Tibial artery (tissue), 4 donors: ENCODE measurements around the gene FANCC.

Experiments
- DNase-seq, 2 donors: peaks; one replicate each; pipeline ENCODE4 v3.0.0-alpha.2; 2019
- H3K27ac ChIP-seq, 2 donors: fragments of 200-600 bp; sonication (generic) in 1 of 2; 1 replicate in 1 of 2; 2 replicates in 1 of 2; pipeline ENCODE4 v1.5.1; 2018 to 2019; ENCODE audit warnings: mild to moderate bottlenecking in 1 of 2
- H3K27me3 ChIP-seq, 2 donors: fragments of 200-600 bp; sonication (generic) in 1 of 2; one replicate each; pipeline versions ENCODE4 v1.5.1 to v1.6.0; 2016 to 2019
- H3K36me3 ChIP-seq, 3 donors: fragments of 200-600 bp; sonication (generic) in 2 of 3; one replicate each; pipeline ENCODE4 v1.5.1; 2016 to 2019; ENCODE audit warnings: mild to moderate bottlenecking in 2 of 3
- H3K4me1 ChIP-seq, 4 donors: fragments of 200-600 bp; sonication (generic) in 2 of 4; 1 replicate in 3 of 4; 2 replicates in 1 of 4; pipeline ENCODE4 v1.5.1; 2016 to 2019
- H3K4me3 ChIP-seq, 2 donors: fragments of 200-600 bp; sonication (generic) in 1 of 2; 1 replicate in 1 of 2; 2 replicates in 1 of 2; pipeline ENCODE4 v1.5.1; 2018 to 2019; ENCODE audit warnings: mild to moderate bottlenecking in 2 of 2
- H3K9me3 ChIP-seq, 3 donors: fragments of 200-600 bp; sonication (generic) in 1 of 3; one replicate each; pipeline ENCODE4 v1.5.1; 2016 to 2019
- intact Hi-C: fragments of 100-400 bp; cut with DNase I; formaldehyde crosslinking; loops from one replicate; pipeline ENCODE4 v1.15.0; 2023; ENCODE audit warnings: low total_unique reads
- TF ChIP-seq, protein P1 (sequence below), 2 experiments: fragments of 200-600 bp in 1 of 2; fragments of 450-650 bp in 1 of 2; IDR thresholded peaks; one replicate each; pipeline ENCODE4 v1.5.1; 2017 to 2019; ENCODE audit warnings: antibody characterized with exemption in 2 of 2, mild to moderate bottlenecking in 1 of 2, moderate library complexity in 1 of 2

FANCC gene

DNA sequence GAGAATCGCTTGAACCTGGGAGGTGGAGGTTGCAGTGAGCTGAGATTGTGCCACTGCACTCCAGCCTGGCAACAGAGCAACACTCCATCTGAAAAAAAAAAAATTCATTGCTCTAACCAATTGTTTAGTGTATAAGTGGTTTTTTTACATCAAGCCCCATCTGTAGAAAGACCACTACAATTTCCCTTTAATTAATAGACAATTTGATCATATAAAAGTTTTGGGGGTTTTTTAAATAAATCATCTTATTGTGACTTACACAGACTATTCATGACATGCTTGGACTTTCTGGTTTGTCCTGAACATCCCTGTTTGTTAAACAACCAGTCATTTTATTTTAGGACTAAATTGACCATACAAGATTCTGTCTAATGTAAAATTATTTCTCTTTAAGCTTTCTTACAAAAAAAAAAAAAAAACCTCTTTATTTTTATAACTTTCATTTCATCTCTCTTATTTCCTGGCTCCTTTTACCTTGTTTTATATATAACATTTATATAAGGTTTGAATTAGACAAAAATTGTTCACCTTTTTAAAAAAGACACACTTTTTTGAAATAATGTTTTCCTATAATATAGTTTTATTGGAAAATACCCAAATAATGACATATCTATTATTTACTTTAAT, 9.8 kb upstream of the FANCC start:
- H3K27me3 ChIP-seq, result peaks cover 0 to 9% of the 10 kb centered on the region in 2 donors
- TF ChIP-seq, protein P1, sequence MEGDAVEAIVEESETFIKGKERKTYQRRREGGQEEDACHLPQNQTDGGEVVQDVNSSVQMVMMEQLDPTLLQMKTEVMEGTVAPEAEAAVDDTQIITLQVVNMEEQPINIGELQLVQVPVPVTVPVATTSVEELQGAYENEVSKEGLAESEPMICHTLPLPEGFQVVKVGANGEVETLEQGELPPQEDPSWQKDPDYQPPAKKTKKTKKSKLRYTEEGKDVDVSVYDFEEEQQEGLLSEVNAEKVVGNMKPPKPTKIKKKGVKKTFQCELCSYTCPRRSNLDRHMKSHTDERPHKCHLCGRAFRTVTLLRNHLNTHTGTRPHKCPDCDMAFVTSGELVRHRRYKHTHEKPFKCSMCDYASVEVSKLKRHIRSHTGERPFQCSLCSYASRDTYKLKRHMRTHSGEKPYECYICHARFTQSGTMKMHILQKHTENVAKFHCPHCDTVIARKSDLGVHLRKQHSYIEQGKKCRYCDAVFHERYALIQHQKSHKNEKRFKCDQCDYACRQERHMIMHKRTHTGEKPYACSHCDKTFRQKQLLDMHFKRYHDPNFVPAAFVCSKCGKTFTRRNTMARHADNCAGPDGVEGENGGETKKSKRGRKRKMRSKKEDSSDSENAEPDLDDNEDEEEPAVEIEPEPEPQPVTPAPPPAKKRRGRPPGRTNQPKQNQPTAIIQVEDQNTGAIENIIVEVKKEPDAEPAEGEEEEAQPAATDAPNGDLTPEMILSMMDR (IDR thresholded peaks at IDR 0.05), result no peak
- H3K9me3 ChIP-seq, result no peaks in the 10 kb centered on the region
- DNase-seq, result no peak
- intact Hi-C loops, result no loop called here
- no peaks in the 10 kb centered on the region for H3K36me3 ChIP-seq
- no peaks in the 10 kb centered on the region for H3K4me1 ChIP-seq
- no peak overlapping the region for H3K27ac ChIP-seq
- H3K4me3 ChIP-seq, result no peak overlapping the region

DNA sequence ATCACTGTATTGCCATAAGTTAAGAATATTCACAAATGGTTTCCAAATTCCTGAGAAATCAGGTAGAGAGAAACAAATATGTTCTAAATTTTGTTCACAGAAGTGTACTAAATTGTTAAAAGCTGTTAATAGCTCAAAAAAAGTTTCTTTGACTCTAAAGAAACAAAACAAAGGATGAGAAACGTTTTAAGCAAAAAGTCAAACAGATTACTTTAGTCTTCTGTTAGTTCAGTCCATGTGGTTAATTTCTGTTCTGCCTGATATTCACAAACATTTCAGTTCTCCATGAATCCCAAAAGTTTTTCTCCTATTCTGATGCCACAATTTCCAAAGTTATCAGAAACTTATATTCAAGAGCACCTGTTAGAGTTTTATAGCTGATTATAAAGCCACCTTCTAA, 7.7 kb upstream of the FANCC start:
- H3K27me3 ChIP-seq, result peaks cover 0 to 3% of the 10 kb centered on the region in 2 donors
- H3K4me3 ChIP-seq, result no peak overlapping the region
- H3K9me3 ChIP-seq, result no peaks in the 10 kb centered on the region
- intact Hi-C loops, result no loop called here
- no peaks in the 10 kb centered on the region for H3K4me1 ChIP-seq
- no peak overlapping the region for H3K27ac ChIP-seq
- no peak for DNase-seq
- TF ChIP-seq, protein P1 (IDR thresholded peaks at IDR 0.05), result no peak
- H3K36me3 ChIP-seq, result no peaks in the 10 kb centered on the region

DNA sequence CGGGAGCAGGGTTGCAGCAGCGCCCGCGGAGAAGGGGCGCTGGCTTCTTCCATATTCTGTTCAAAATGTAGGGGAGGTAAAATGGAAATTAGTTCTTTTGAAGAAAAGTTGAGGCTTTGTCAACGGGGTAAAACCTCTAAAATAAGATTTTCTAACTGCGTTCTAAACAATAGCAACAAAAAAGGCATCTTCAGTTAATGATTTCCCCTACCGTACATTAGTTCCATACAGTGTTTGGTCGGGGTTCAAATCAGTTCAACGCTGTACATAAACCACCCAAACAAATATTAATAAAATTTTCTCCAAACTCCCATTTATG, 343 bp upstream of the FANCC start:
- H3K27ac ChIP-seq, result peak overlapping the region; percentile 77 to 81
- H3K4me3 ChIP-seq, result peak overlapping the region; percentile 78 to 79

DNA sequence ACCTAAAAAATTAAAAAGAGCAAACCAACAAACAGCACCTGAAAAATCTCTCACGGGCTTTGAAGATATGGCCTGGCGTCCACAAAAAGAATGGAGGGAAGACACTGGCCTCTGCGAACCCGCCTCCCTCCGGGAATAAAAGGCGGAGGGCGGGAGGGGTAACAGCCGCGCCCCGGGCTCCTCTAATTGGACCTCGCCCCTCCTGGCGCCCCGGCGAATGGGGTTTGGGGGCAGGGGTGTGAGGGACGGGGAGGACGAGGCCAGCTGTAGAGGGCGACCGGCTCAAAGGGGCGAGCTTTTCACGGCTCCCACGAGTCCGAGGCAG, 753 bp downstream of the FANCC start:
- H3K9me3 ChIP-seq, result no peaks in the 10 kb centered on the region
- intact Hi-C loops, result loop anchor here (10.0 kb wide), 1 partner anchor 198 kb away; the partner anchor contains the start of gene PTCH1
- peak overlapping the region; percentile 77 to 81 for H3K27ac ChIP-seq
- DNase-seq, result peak; percentile 50 to 70
- TF ChIP-seq, protein P1 (IDR thresholded peaks at IDR 0.05), result no peak
- no peaks in the 10 kb centered on the region for H3K36me3 ChIP-seq
- peak overlapping the region; percentile 78 to 79 for H3K4me3 ChIP-seq
- no peaks in the 10 kb centered on the region for H3K27me3 ChIP-seq
- H3K4me1 ChIP-seq, result peaks cover 0 to 12% (median 4%) of the 10 kb centered on the region in 4 donors

More for the DNA sequence above, 343 bp upstream of the FANCC start:
- Histone ChIP-seq H3K4me1 (peaks cover 0 to 12% (median 4%) of the 10 kb centered on the region in 4 donors), H3K27me3 (no peaks in the 10 kb centered on the region), H3K36me3 (no peaks in the 10 kb centered on the region), H3K9me3 (no peaks in the 10 kb centered on the region)
- intact Hi-C loops, result loop anchor here (10.0 kb wide), 1 partner anchor 197 kb away; the partner anchor contains the start of gene PTCH1
- no peak for DNase-seq
- TF ChIP-seq, protein P1 (IDR thresholded peaks at IDR 0.05), result no peak

DNA sequence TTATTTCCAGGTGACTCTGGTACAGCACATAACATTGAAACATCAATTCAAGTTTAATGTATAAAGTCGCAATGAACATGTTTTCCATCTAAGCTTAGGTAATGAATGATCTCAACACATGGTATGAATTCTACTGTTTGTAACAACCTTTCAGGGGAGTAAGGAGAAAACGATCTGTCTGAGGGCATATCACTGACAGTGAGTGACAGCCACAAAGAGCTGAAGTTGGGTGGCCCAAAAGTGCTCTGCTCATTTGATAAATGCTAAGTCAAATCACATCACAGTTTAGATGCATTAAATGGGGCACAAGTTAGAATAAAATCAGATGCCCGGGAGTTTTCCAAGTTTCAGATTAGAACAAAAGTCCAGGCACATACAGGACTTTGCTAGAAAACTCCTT, 1.2 kb downstream of the FANCC start:
- Histone ChIP-seq H3K27me3 (no peaks in the 10 kb centered on the region), H3K27ac (peak overlapping the region in 1 of 2 donors; percentile 81), H3K36me3 (no peaks in the 10 kb centered on the region), H3K4me1 (peaks cover 0 to 12% (median 4%) of the 10 kb centered on the region in 4 donors), H3K4me3 (peak overlapping the region; percentile 78 to 79), H3K9me3 (no peaks in the 10 kb centered on the region)
- intact Hi-C loops, result loop anchor here (10.0 kb wide), 1 partner anchor 199 kb away; the partner anchor contains the start of gene PTCH1
- no peak for DNase-seq
- TF ChIP-seq, protein P1 (IDR thresholded peaks at IDR 0.05), result no peak
